Gastrocnemius medialis (tissue), 4 donors: ENCODE measurements around the gene C1orf198. TPM values are rescaled to one million over a fixed set of nuclear protein-coding genes. Genes with fewer than 3 reads are reported as not detected.

Experiments used
- ATAC-seq, 2 donors: fragments of 150-250 bp; one replicate each; pipeline ENCODE4 v1.9.1; 2016
- DNase-seq, 2 donors: peaks; one replicate each; pipeline ENCODE4 v3.0.0-alpha.2; 2019
- H3K27ac ChIP-seq, 4 donors: fragments of 200-600 bp; sonication (generic); 1 replicate in 1 of 4; 2 replicates in 3 of 4; pipeline ENCODE4 v1.5.1; 2016 to 2018; ENCODE audit warnings: mild to moderate bottlenecking in 2 of 4, moderate library complexity in 1 of 4
- H3K27me3 ChIP-seq, 3 donors: fragments of 200-600 bp; sonication (generic) in 2 of 3; 1 replicate in 1 of 3; 2 replicates in 2 of 3; pipeline versions ENCODE4 v1.5.1 to v1.6.0; 2016 to 2019; ENCODE audit warnings: mild to moderate bottlenecking in 1 of 3, moderate library complexity in 1 of 3
- H3K36me3 ChIP-seq, 2 donors: fragments of 200-600 bp; sonication (generic) in 1 of 2; one replicate each; pipeline ENCODE4 v1.5.1; 2017 to 2018
- H3K4me1 ChIP-seq, 2 donors: fragments of 200-600 bp; sonication (generic) in 1 of 2; one replicate each; pipeline ENCODE4 v1.5.1; 2016 to 2017; ENCODE audit warnings: mild to moderate bottlenecking in 2 of 2
- H3K4me3 ChIP-seq, 4 donors: fragments of 200-600 bp; sonication (generic) in 3 of 4; 1 replicate in 1 of 4; 2 replicates in 3 of 4; pipeline ENCODE4 v1.5.1; 2016 to 2019; ENCODE audit warnings: mild to moderate bottlenecking in 2 of 4
- H3K9me3 ChIP-seq, 3 donors: fragments of 200-600 bp; sonication (generic) in 2 of 3; 1 replicate in 1 of 3; 2 replicates in 2 of 3; pipeline ENCODE4 v1.5.1; 2016 to 2019
- CTCF ChIP-seq, 5 experiments: fragments of 450-650 bp in 3 of 5; fragments of 200-600 bp in 2 of 5; sonication (generic) in 2 of 5; IDR thresholded peaks in 4 of 5; conservative IDR thresholded peaks in 1 of 5; 1 replicate in 4 of 5; 2 replicates in 1 of 5; pipeline ENCODE4 v1.5.1; 2016 to 2019; ENCODE audit warnings: antibody characterized with exemption in 5 of 5, mild to moderate bottlenecking in 3 of 5, moderate library complexity in 3 of 5
- POLR2A ChIP-seq, 2 donors: fragments of 450-650 bp; IDR thresholded peaks; one replicate each; pipeline ENCODE4 v1.6.1; 2017; ENCODE audit warnings: antibody characterized with exemption in 2 of 2, mild to moderate bottlenecking in 2 of 2, moderate library complexity in 2 of 2
- in situ Hi-C, 4 donors: fragments of 200-750 bp; cut with MboI; loops; one replicate each; pipeline versions ENCODE4 v1.15.0 to v1.8.0; 2017; ENCODE audit warnings: low sequenced_read_pairs in 4 of 4
- intact Hi-C: fragments of 100-400 bp; cut with DNase I; formaldehyde crosslinking; loops from one replicate; pipeline ENCODE4 v1.15.1; 2023; ENCODE audit warnings: low total_unique reads
- total RNA-seq, 4 donors: library from RNA; depleted of rRNA; stranded (reverse); fragments of >200 nt; gene quantifications; one replicate each; pipeline versions ENCODE4 v1.1.0 to v1.2.3, GENCODE V29; 2016

C1orf198 gene
- total RNA-seq, 4 donors from 2014 or later, result 281 to 590 (median 339) TPM

GRCh38 chr1:230877924-230878590 is 9.7 kb upstream of the C1orf198 start:
- DNase-seq (no peak), ATAC-seq (no peak)
- TF ChIP-seq POLR2A (IDR thresholded peaks at IDR 0.05), result no peak
- TF ChIP-seq CTCF (IDR thresholded peaks at IDR 0.05 in 4 of 5, conservative IDR thresholded peaks at IDR 0.05 in 1 of 5), result no peak
- H3K4me1 ChIP-seq, result peaks cover under 1 to 3% of the 10 kb centered on the region in 2 donors
- in situ Hi-C loops, result no loop called here
- H3K4me3 ChIP-seq, result no peak overlapping the region
- no peak overlapping the region for H3K27ac ChIP-seq
- H3K9me3 ChIP-seq, result no peaks in the 10 kb centered on the region
- peaks cover 0 to 6% (median 0%) of the 10 kb centered on the region in 3 donors for H3K27me3 ChIP-seq
- H3K36me3 ChIP-seq, result no peaks in the 10 kb centered on the region
- intact Hi-C loops, result no loop called here

- in situ Hi-C loops (no loop called here), intact Hi-C loops (no loop called here)
- Histone ChIP-seq H3K27me3 (peaks cover 0 to 3% (median 0%) of the 10 kb centered on the region in 3 donors), H3K9me3 (no peaks in the 10 kb centered on the region), H3K4me3 (no peak overlapping the region), H3K27ac (no peak overlapping the region), H3K4me1 (peaks cover 3 to 5% of the 10 kb centered on the region in 2 donors), H3K36me3 (no peaks in the 10 kb centered on the region)
- DNase-seq (no peak), ATAC-seq (no peak)
- TF ChIP-seq CTCF (IDR thresholded peaks at IDR 0.05 in 4 of 5, conservative IDR thresholded peaks at IDR 0.05 in 1 of 5), result no peak
- no peak for TF ChIP-seq POLR2A (IDR thresholded peaks at IDR 0.05)
These were observed 9.0 kb upstream of the C1orf198 start for GRCh38 chr1:230877146-230877923.

- in situ Hi-C loops (no loop called here), intact Hi-C loops (no loop called here)
- Histone ChIP-seq H3K9me3 (no peaks in the 10 kb centered on the region), H3K4me1 (peaks cover 3 to 5% of the 10 kb centered on the region in 2 donors), H3K27me3 (no peaks in the 10 kb centered on the region), H3K36me3 (no peaks in the 10 kb centered on the region), H3K4me3 (no peak overlapping the region), H3K27ac (no peak overlapping the region)
- DNase-seq (no peak), ATAC-seq (no peak)
- TF ChIP-seq CTCF (IDR thresholded peaks at IDR 0.05 in 4 of 5, conservative IDR thresholded peaks at IDR 0.05 in 1 of 5), result no peak
- no peak for TF ChIP-seq POLR2A (IDR thresholded peaks at IDR 0.05)
These were observed 8.3 kb upstream of the C1orf198 start for GRCh38 chr1:230876660-230877059.

- no peak for ATAC-seq
- no peak overlapping the region for H3K27ac ChIP-seq
These were observed 7.0 kb upstream of the C1orf198 start for GRCh38 chr1:230875370-230875769.

More at GRCh38 chr1:230875370-230875769, 7.0 kb upstream of the C1orf198 start:
- H3K27me3 ChIP-seq, result no peaks in the 10 kb centered on the region
- in situ Hi-C loops (no loop called here), intact Hi-C loops (no loop called here)
- peaks cover 3 to 5% of the 10 kb centered on the region in 2 donors for H3K4me1 ChIP-seq
- no peak for TF ChIP-seq CTCF (IDR thresholded peaks at IDR 0.05 in 4 of 5, conservative IDR thresholded peaks at IDR 0.05 in 1 of 5)
- TF ChIP-seq POLR2A (IDR thresholded peaks at IDR 0.05), result no peak
- H3K36me3 ChIP-seq, result no peaks in the 10 kb centered on the region
- no peaks in the 10 kb centered on the region for H3K9me3 ChIP-seq
- no peak for DNase-seq
- H3K4me3 ChIP-seq, result no peak overlapping the region
